ENCODE results near the gene DMBT1. TPM values are rescaled to one million over a fixed set of nuclear protein-coding genes. Genes with fewer than 3 reads are reported as not detected.

The DMBT1 gene
- total RNA-seq, 2 experiments from 2014 or later, result not detected

DNA sequence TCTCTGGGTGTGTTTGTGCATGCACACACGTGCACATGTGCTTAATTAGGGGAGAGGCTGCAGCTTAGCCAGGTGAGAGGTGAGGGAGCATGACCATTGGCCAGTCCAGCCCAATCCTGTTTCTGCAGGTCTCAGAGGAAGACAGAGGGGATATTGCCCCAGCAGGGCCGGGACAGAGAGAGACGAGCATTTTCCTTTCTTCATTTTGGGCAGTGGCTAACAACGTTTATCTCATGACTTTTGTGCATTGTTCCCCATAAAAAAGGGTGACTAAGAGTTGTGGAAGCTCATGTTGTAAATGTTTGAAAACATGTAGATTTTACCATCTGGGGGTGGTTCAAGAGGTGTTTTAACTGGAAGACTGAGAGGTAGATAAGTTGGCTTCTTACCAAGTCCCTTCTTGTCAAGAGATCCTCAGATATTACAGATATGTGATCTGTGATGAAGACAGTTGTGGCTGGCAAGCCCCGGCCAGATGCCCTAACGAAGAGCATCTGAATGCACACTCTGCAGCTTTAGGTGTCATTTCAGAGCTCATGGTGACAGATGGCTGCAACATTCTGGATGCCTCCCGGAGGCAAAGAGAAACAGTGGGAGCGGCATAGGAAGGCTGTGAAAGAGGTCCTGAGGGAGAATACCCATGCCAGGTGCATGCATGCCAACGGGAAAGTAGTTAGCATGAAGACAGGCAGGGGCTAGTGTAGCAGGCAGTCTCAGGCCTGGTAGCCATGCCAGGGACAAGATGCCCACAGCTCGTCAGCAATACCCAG lies 16.7 kb upstream of the DMBT1 start:
- Mint-ChIP-seq H3K9me3 (no peaks in the 10 kb centered on the region), H3K27me3 (no peaks in the 10 kb centered on the region), H3K36me3 (ENCODE audit: low read depth) (no peaks in the 10 kb centered on the region), H3K4me3 (peak overlapping the region; percentile 5), H3K27ac (no peak overlapping the region), H3K4me1 (ENCODE audit: low read depth) (peaks cover 42% of the 10 kb centered on the region)
- TF ChIP-seq, protein P1, sequence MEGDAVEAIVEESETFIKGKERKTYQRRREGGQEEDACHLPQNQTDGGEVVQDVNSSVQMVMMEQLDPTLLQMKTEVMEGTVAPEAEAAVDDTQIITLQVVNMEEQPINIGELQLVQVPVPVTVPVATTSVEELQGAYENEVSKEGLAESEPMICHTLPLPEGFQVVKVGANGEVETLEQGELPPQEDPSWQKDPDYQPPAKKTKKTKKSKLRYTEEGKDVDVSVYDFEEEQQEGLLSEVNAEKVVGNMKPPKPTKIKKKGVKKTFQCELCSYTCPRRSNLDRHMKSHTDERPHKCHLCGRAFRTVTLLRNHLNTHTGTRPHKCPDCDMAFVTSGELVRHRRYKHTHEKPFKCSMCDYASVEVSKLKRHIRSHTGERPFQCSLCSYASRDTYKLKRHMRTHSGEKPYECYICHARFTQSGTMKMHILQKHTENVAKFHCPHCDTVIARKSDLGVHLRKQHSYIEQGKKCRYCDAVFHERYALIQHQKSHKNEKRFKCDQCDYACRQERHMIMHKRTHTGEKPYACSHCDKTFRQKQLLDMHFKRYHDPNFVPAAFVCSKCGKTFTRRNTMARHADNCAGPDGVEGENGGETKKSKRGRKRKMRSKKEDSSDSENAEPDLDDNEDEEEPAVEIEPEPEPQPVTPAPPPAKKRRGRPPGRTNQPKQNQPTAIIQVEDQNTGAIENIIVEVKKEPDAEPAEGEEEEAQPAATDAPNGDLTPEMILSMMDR (IDR thresholded peaks at IDR 0.05), result no peak
- Histone ChIP-seq H3K9me3 (ENCODE audit: control insufficient read depth in 1 of 2, insufficient read depth in 1 of 2, low read length in 2 of 2) (no peaks in the 10 kb centered on the region), H3K36me3 (ENCODE audit: insufficient read depth, low read length) (no peaks in the 10 kb centered on the region), H3K4me1 (ENCODE audit: insufficient read depth, low read length) (peaks cover 40% of the 10 kb centered on the region), H3K27me3 (ENCODE audit: control insufficient read depth in 1 of 2, insufficient read depth in 2 of 2, low read length in 2 of 2) (no peaks in the 10 kb centered on the region), H3K27ac (ENCODE audit: low read depth in 1 of 2, low read length in 2 of 2) (no peak overlapping the region), H3K4me3 (ENCODE audit: low read length) (no peak overlapping the region)
- no peak for DNase-seq
- CTCF ChIA-PET, result no interaction called here
- intact Hi-C loops (cut with DNase I, micrococcal nuclease), result no loop called here
- POLR2A ChIA-PET, result no interaction called here
- ATAC-seq (ENCODE audit: poor library complexity), result no peak

- Mint-ChIP-seq H3K27ac (no peak overlapping the region), H3K4me1 (ENCODE audit: low read depth) (peaks cover 42% of the 10 kb centered on the region), H3K36me3 (ENCODE audit: low read depth) (no peaks in the 10 kb centered on the region), H3K4me3 (no peak overlapping the region), H3K27me3 (no peaks in the 10 kb centered on the region), H3K9me3 (no peaks in the 10 kb centered on the region)
- Histone ChIP-seq H3K27me3 (ENCODE audit: control insufficient read depth in 1 of 2, insufficient read depth in 2 of 2, low read length in 2 of 2) (no peaks in the 10 kb centered on the region), H3K4me1 (ENCODE audit: insufficient read depth, low read length) (peaks cover 40% of the 10 kb centered on the region), H3K4me3 (ENCODE audit: low read length) (no peak overlapping the region), H3K27ac (ENCODE audit: low read depth in 1 of 2, low read length in 2 of 2) (no peak overlapping the region), H3K9me3 (ENCODE audit: control insufficient read depth in 1 of 2, insufficient read depth in 1 of 2, low read length in 2 of 2) (no peaks in the 10 kb centered on the region), H3K36me3 (ENCODE audit: insufficient read depth, low read length) (no peaks in the 10 kb centered on the region)
- intact Hi-C loops (cut with DNase I, micrococcal nuclease), result no loop called here
- ATAC-seq (ENCODE audit: poor library complexity) (no peak), DNase-seq (peak in 3 of 14 experiments; percentile 19 to 74 (median 23))
- ChIA-PET CTCF (no interaction called here), POLR2A (no interaction called here)
- TF ChIP-seq, protein P1 (IDR thresholded peaks at IDR 0.05), result no peak
These were observed 16.1 kb upstream of the DMBT1 start for GRCh38 chr10:122544493-122544892.

GRCh38 chr10:122546242-122546641 lies 14.3 kb upstream of the DMBT1 start:
- no peak for ATAC-seq (ENCODE audit: poor library complexity)
- Mint-ChIP-seq H3K27me3 (no peaks in the 10 kb centered on the region), H3K27ac (no peak overlapping the region), H3K9me3 (no peaks in the 10 kb centered on the region), H3K4me1 (ENCODE audit: low read depth) (peaks cover 42% of the 10 kb centered on the region), H3K4me3 (no peak overlapping the region), H3K36me3 (ENCODE audit: low read depth) (no peaks in the 10 kb centered on the region)
- TF ChIP-seq, protein P1 (IDR thresholded peaks at IDR 0.05), result no peak
- intact Hi-C loops (cut with DNase I, micrococcal nuclease), result no loop called here
- no peaks in the 10 kb centered on the region for H3K36me3 ChIP-seq (ENCODE audit: insufficient read depth, low read length)
- CTCF ChIA-PET, result no interaction called here
- no peak overlapping the region for H3K4me3 ChIP-seq (ENCODE audit: low read length)
- no peak for DNase-seq
- H3K9me3 ChIP-seq (ENCODE audit: control insufficient read depth in 1 of 2, insufficient read depth in 1 of 2, low read length in 2 of 2), result no peaks in the 10 kb centered on the region
- H3K27me3 ChIP-seq (ENCODE audit: control insufficient read depth in 1 of 2, insufficient read depth in 2 of 2, low read length in 2 of 2), result no peaks in the 10 kb centered on the region
- peaks cover 36% of the 10 kb centered on the region for H3K4me1 ChIP-seq (ENCODE audit: insufficient read depth, low read length)
- POLR2A ChIA-PET, result no interaction called here
- no peak overlapping the region for H3K27ac ChIP-seq (ENCODE audit: low read depth in 1 of 2, low read length in 2 of 2)

Data from CD4-positive, alpha-beta T cell (primary cell).